Right renal pelvis (tissue), 4 donors: ENCODE data around the gene PCCA. TPM values are rescaled to one million over a fixed set of nuclear protein-coding genes. Genes with fewer than 3 reads are reported as not detected.

Experiments used
- DNase-seq, 4 donors: peaks; one replicate each; pipeline ENCODE4 v3.0.0-alpha.2; 2013; ENCODE audit warnings: low read depth in 4 of 4, low spot score in 3 of 4, missing footprints in 1 of 4
- polyA plus RNA-seq, 4 donors: library from polyadenylated mRNA; unstranded; fragments of 120-200 nt; gene quantifications; one replicate each; pipeline ENCODE4 v1.2.1, GENCODE V29; 2013; ENCODE audit not compliant: insufficient read length in 4 of 4

Gene PCCA
- polyA plus RNA-seq, 4 donors, result 50.8 to 70.4 (median 65.4) TPM

DNA sequence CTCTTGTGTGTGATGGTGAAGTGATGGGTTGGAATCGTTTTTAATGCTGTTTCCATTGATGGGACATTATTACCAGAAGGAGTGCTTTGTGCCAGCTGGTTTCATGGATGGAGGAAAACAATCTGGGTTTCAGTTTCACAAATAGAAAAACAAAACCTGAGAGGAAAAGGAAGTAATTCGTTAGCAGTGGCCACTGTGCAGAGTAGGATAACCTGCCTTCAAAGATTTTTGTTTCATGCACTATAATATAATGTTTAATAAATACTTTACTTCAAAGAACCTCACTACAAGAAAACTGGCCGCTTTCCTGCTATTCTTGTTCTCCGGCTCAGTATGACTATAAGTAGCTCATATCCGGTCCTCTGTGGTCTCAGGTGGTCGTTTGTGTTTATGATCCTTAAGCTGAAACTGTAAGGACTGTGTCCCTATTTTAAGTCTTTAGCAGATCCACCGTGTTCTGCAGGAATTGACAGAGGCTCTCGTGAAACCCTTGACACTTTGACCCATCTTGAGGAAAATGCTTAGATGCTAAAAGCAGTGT, 395.0 kb downstream of the PCCA start:
- DNase-seq, result no peak

DNA sequence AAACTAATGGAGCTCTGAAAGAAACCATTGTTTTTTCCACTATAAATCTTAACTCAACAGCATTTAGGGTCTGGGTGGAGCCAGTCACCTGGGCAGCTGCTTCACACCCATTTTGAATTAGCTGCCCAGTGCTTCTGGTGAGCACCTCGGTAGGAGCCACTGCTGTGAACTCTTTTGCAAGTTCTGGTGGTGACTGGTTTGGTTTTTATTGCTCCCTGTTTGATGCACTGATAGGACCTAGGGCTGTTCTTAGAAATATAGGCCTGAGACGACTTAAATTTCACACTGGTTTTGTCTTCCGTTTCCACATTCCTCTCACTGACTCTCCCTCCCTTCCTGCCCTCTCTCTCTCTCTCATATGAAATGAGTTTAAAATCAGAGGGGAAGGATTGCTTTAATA, 395.8 kb downstream of the PCCA start:
- DNase-seq, result no peak

DNA sequence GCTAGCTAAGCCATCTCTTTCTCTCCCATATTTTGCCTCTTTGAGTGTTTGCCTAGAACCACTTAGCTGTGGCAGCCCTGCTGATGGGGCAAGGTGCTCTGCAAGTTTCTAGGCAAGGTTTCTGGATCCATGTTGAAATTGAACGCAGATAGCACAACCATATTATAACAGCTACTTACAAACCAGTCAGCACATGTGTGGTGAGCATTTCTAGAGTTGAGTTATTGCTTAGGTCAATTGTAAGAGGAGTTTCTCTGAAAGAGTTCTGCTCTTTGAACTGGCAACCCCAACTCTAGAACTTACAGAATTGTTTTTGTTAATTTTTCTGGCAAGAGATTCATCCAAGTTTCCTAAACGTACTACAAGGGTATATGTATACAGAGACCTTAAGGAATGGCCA, 396.4 kb downstream of the PCCA start:
- DNase-seq, result no peak

DNA sequence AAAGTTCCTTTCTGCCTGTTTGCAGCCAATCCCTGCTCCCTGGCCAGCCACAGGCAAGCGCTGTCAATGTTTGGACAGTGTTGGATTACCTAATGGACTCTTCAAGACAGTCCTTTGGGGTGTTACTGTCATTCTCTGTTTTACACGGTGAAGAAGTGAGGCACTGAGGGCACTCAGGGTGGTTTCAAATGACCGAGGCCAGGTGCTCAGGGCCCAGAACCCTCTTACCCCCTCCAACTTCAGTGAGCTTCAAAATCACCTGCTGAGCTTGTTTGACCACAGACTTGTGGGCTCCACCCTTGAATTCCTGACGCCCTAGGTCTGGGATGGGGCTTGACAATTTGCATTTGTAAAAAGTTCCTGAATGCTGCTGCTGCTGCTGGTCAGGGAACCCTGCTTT, 401.8 kb downstream of the PCCA start:
- no peak for DNase-seq

DNA sequence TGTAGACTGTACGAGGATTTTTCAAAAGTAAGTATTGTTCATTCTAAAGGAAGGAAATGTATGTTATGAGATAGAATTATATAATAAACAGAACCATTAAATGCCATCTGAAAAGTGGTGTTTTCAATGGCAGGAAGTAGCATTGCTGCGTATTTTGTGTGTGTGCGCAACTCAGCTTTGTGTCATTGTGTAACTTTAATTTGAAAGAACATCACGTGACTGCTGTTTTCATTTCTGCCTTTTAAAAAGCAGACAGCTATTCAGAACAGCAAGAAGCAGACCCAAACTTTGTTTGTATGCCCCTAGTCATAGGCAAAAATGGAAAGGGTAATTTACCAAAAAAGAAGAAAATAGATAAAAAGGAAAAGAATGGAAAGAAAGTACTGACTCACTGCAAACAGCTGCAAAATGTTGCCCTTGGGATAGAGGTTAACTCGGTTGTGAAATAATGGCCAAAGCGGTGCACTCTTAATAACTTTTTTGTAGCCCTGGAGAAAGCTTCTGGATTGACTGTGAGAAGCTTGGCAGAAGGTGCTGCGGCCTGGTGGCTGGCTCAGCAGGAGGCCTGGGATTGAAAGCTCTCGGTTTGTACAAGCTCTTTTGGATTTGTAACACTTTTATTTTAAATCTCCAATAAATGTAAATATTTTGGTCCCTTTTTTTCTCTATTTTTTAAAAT, 402.4 kb downstream of the PCCA start:
- DNase-seq, result no peak

DNA sequence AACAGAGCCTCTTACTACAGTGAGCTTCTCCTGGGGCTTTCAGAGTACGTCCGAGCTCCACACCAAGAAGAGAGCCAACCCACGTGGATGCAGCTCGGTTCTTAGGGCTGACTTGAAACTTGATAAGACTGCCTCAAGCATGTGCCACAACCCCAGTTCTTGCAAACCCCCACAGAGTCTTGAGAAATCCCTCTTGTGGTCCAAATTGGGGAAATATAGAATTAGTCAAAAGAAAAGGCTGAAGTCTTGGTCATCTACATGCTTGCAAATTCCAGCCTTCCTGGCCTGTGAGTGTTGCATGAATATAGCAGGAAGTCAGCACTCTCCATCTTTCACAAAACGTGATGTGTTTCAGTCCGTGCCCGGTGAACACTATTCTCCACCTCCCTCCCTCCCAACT, 404.5 kb downstream of the PCCA start:
- no peak for DNase-seq

DNA sequence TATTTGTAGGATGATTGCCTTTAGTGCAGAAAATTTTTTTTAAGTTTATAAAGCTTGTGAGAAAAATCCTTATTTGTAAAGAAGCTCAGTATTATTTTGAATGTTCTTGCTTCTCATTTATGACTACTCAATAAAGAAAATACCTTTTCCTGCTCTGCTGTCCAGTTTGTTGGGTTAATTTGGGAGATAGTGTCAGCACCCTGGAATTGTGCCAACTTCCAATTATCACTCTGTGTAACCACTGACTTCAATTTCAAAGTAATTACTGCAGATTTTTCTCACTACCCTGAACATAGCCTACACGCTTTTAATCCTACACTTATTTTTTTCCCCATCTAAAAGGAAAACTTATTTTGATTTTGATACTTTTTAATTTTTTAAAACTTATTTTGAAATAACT, 406.6 kb downstream of the PCCA start:
- no peak for DNase-seq

DNA sequence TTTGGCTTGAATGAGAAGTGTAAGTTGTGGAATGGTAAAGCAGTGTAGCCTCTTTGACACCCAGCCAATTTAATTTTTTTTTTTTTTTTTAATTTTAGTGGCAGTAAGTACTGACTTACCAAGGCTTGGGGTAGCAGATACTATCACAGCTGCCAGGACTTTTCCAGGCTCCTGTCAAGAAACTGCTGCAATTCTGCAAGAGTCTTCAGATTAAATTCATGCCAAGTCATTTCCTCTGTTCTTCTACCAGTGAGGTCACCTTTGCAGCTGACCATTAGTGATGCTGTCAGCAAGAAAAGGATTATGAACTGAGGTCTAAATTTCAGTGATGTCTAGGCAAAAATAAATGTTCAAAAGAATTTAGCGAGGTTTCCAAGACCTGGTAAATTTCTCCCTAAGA, 408.5 kb downstream of the PCCA start:
- no peak for DNase-seq

DNA sequence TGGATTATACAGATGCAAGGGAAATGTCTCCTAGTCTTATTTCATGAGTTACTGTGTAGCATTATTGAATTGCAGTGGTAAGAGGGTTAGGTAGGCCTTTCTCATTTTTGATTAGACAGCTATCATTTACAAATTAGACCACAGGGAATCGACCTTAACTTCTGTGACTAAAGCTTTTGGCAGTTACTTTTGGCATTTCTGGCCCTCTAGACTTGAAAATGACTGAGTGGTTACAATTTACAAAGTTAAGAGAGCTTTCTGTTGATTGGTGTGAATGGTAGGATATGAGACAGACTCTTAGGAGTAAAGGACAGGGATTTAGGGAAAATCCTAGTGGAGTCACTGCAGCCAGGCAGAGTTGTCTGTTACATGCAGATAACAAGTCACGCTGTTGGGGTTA, 413.6 kb downstream of the PCCA start:
- DNase-seq, result no peak

DNA sequence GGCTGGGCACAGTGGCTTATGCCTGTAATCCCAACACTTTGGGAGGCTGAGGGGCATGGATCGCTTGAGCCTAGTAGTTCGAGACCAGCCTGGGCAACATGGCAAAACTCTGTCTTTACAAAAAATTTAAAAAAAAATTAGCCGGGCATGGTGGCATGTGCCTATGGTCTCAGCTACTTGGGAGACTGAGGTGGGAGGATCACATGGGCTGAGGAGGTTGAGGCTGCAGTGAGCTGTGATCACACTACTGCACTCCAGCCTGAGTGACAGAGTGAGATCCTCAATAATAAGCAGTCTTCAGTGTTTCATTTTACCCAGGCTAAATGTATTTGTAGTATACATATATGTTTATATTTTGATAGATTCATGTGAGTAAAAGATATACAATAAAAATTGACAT, 414.7 kb downstream of the PCCA start:
- no peak for DNase-seq

DNA sequence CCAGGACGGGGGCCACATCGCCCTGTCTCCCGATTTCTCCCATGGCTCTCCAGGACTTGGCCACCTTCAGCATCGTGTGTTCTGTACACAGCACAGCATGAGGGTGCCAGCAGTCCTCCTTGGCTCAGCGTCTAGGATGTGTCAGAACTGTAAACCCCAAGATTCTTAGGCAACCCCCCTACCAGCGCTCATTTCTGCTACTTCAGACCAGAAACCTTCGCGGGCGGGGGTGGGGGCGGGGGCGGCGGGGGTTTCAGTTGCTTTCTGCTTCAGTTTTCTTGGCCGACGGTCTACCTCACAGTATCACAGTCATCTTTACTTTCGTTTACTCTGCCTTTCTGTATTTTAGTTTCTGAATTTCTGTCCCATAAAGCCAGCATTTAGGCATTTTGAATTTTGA, 417.3 kb downstream of the PCCA start:
- no peak for DNase-seq

DNA sequence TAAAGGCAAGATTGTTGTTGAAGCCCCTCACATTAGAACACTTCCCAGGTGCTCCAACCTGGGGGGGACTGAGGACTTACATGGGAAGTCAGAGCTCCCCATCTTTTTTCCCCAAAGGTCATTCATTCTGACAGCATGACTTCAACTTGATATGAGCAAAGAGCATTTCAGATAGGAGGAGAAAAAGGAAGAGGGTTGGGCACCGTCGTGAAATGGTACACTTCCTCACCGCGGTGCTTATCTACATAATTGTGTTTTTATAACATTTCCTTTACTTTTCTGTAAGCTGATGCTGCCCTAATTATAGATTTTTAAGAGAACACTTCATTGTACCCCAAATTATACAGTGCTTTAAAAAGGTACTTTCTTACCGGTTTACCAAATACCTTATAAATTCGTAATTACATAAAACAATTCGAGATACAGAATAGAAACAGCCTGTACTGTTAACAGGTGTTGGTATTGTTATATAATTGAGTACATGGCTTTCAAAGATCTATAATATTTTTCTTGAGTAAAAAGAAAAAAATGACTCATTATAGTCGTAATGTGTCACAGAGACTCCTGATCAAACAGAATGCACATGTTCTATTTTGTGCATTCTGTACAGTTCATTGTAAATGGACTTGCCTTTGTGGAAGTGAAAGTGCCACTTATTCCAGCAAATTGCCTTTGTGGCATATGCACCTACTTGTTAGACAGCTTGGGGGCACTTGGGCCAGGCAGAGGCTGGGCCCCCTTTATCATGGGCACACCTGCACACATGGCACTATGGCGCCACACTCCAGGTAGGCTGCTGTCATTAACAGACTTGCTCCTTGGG, 417.9 kb downstream of the PCCA start:
- DNase-seq, result no peak

DNA sequence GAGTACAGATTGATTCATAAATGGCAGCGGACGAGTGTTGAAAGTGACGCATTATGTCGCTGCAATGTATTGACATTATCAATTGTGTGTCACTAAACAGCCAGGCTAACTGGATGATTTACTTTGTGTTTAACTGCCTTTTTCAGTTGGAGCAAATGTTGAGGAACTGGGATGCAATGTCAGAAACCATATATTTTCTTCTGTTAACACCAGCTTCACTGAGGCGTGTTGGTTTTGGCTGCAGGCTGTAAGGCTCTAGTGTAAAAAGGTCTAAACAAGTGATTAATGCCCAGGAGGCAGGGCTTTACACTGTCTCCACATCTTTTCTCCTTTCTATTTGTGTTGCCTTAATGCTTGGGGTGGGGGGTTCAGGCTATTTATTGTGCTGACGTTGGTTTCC, 419.6 kb downstream of the PCCA start:
- no peak for DNase-seq

DNA sequence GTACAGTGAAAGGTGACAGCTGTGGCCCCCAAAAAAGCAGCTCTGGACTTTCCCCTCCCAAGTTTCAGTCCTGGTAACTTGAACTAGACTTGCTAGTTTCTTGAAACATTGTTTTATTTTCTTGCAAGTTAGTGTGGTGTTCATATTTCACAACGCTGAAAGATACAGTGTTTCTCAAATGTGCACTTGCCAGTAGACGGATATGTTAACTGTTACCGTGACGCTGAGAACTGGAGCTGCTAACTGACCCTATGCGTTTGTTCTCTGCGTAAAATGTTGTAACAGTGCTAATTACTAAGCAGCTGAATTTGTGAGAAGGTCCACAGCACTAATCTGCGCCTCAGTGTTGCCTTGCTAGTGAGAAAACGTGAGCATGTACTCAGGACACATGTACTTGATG, 420.1 kb downstream of the PCCA start:
- DNase-seq, result no peak

DNA sequence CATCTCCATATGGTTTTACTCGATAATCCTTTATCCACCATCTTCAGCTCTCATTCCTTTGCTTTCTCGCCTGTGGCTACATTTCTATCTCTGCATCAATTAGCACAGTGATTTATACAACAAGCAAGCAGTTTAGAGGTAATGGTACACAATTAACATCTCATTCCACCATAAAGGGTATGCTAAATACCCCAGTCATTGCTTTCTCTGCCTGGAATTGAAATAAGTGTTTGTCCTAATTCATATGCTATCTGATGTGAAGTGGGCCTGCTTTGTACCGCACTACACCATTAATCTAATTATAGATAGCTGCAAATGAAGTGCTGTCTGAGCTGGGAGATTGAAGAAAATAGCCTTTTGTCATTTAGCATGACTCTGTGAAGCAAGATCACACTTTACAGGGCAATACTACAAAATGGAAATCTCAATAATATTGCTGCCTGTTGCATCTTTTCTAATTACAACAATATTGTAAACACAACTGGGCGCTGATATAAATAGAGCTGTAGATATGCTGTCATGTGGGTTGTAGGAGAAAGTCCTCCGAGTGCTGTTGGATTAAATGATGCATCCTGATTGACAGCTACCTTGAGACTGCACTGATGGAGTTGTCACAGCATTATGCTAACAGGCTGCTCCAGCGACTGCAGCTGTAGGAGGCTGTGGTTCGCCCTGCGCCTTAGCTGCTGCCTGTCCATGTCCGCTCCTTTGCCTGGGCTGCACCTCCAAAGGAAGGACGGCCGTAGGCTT, 421.5 kb downstream of the PCCA start:
- no peak for DNase-seq

DNA sequence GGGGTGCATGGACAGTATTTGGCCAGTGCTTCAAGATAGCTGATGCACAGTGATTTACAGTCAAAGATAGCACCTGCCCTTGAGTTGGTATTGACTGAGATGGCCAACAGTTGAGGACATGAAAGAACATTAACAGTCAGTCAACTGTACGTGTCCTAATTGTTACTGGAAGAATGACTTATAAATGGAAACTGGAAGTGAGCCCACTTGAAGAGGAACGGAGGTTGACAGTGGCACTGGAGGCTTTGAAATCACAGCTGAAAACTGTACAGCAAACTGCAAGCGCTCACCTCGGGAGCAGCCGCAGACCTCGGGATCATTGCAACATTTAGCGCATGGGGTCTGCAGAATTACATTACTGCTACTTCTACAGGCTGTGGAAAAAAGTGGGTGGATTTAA, 422.6 kb downstream of the PCCA start:
- DNase-seq, result no peak

DNA sequence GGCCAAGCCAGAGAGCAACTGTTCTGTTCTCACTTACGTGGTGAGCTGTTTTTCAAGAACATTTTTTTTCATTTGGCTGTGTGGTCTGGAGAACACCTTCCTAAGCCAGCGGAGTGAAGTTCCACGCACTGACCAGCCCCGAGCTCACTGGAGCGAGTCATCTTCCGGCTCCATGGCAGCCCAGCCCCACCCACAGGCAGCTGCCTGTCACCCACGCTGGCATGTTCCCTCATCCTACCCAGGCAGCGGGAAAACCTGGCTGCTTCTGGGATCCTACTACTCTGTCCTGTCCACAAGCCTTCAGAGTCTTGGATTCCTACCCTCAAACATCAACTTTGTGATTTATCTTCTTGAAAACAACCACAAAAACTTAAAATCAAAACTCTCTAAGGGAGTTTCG, 423.5 kb downstream of the PCCA start:
- DNase-seq, result no peak

DNA sequence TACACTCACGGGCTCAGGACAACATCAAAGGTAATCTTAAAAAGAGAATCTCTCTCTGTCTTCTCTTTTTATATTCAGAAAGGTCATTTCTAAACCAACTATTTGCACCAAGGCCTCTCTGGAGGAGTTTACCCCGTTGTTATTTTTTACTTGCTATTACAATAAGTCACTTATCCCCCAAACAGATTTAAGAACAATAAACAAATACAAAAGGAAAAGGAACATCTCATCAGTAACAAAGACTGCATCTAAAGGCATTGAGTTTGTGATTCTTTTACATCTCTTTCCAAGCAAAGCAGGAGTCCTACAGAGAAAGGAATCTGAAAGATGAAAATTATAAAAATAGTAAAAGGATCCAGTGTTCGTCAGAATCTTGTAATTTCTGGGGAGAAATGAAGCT, 424.3 kb downstream of the PCCA start:
- no peak for DNase-seq

DNA sequence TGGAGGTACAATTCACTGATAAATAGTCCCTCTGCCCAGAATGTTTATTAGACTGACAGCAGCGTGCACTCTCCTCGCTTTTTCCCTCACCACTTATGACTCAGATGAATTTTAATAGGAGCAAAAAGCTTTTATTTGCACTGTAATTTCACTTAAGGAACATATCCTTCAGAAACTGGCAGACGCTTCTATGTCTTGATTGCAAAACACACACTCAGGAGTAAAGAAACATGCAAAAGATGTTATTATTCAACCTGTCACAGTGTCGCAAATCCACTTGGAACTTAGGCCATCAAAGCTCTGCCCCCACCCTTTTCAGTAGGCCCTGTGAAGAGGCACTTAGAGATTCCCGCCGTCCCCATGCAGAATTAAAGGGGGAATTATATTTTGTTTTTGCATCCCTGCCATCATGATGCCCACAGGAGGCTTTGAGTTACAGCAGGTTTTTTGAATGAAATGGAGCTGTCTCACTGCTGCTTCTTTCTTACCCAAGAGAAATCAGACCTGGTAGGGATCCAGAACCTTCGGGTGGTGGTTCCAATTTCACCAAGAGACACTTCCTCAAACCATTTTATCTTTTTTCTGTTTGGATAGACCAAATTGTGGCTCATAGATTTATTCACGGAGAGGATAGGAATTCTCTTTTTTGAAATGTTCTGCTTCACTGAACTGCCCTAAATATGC, 425.2 kb downstream of the PCCA start:
- DNase-seq, result no peak

DNA sequence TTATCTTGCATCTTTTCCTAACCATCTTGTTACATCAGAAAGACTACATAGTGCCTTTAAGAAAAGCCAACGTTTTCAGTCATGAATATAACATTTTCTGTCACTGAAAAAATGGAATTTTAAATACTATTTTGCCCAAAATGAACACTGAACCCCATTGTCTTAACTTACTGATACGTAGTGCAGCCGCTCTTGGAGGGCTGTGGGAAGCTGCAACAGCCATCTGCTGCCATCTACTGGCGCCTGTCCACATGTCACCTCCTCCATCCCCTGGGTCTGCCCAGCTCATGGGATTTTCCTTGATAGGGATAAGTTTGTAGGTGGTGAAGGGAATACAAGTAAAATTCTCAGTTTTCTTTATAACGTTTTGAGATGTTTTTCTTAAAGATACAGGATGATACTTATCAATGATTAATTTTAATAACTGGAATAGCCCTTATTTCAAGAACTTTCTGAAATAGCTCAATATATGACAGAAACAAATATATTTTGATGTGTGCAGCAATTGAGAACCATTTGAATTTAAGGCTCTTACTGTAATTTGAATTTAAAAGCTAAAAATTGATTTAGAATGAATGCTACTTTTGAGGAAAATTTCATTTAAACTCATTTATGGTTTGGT, 426.0 kb downstream of the PCCA start:
- peak in 2 of 4 donors; percentile 63 to 74 for DNase-seq
